ENCODE results near the gene ELP2.
"Not testable (repeated sequence)": the region's sequence is repeated elsewhere in the genome, so short reads cannot be mapped to it uniquely, and the experiment has no call there.

Gene ELP2

GRCh38 chr18:36191286-36191685 is 61.6 kb downstream of the ELP2 start:
- DNase-seq (ENCODE audit: low spot score): no peak

- DNase-seq (ENCODE audit: low spot score): no peak
These were observed 62.0 kb downstream of the ELP2 start for GRCh38 chr18:36191711-36192110.

GRCh38 chr18:36194600-36195315 is 65.1 kb downstream of the ELP2 start:
- no peak for DNase-seq (ENCODE audit: low spot score)

- DNase-seq (ENCODE audit: low spot score): peak; percentile 55
These were observed 65.9 kb downstream of the ELP2 start for GRCh38 chr18:36195427-36196122.

- DNase-seq (ENCODE audit: low spot score): peak; percentile 71
These were observed 66.7 kb downstream of the ELP2 start for GRCh38 chr18:36196238-36196995.

- DNase-seq (ENCODE audit: low spot score): no peak
These were observed 67.9 kb downstream of the ELP2 start for GRCh38 chr18:36197511-36198166.

- no peak for DNase-seq (ENCODE audit: low spot score)
These were observed 70.1 kb downstream of the ELP2 start for GRCh38 chr18:36199691-36200295.

GRCh38 chr18:36200354-36200771 is 70.7 kb downstream of the ELP2 start:
- DNase-seq (ENCODE audit: low spot score): no peak

GRCh38 chr18:36201765-36202164 is 72.1 kb downstream of the ELP2 start:
- no peak for DNase-seq (ENCODE audit: low spot score)

- DNase-seq (ENCODE audit: low spot score): no peak
These were observed 73.7 kb downstream of the ELP2 start for GRCh38 chr18:36203360-36203895.

- DNase-seq (ENCODE audit: low spot score): no peak
These were observed 75.5 kb downstream of the ELP2 start for GRCh38 chr18:36205166-36205565.

GRCh38 chr18:36207303-36207702 is 77.6 kb downstream of the ELP2 start:
- no peak for DNase-seq (ENCODE audit: low spot score)

- DNase-seq (ENCODE audit: low spot score): not testable (repeated sequence)
These were observed 78.3 kb downstream of the ELP2 start for GRCh38 chr18:36207969-36208368.

- DNase-seq (ENCODE audit: low spot score): no peak
These were observed 81.9 kb downstream of the ELP2 start for GRCh38 chr18:36211612-36212065.

- DNase-seq (ENCODE audit: low spot score): no peak
These were observed 82.8 kb downstream of the ELP2 start for GRCh38 chr18:36212301-36213171.

- DNase-seq (ENCODE audit: low spot score): no peak
These were observed 85.1 kb downstream of the ELP2 start for GRCh38 chr18:36214811-36215210.

- no peak for DNase-seq (ENCODE audit: low spot score)
These were observed 85.9 kb downstream of the ELP2 start for GRCh38 chr18:36215577-36215976.

GRCh38 chr18:36217348-36217747 is 87.6 kb downstream of the ELP2 start:
- no peak for DNase-seq (ENCODE audit: low spot score)

GRCh38 chr18:36229188-36229587 is 99.5 kb downstream of the ELP2 start:
- DNase-seq (ENCODE audit: low spot score): no peak
